OCI-LY1 (cell line): ENCODE results near the gene COL5A2.

Source experiments
- EZH2 ChIP-seq: fragments of 200-600 bp; sonication (generic), shearing (Covaris generic); IDR thresholded peaks from 2 replicates; pipeline ENCODE4 v1.8.0; 2017; ENCODE audit warnings: borderline replicate concordance, mixed run types, mild to moderate bottlenecking, antibody characterized with exemption, low read length, moderate library complexity, mixed read lengths
- TF ChIP-seq, protein P1 (sequence below): fragments of 200-600 bp; sonication (generic), shearing (Covaris generic); IDR thresholded peaks from 2 replicates; pipeline ENCODE4 v1.5.1; 2017; ENCODE audit warnings: mild to moderate bottlenecking, antibody characterized with exemption, low read length, moderate library complexity, mixed read lengths

DNA sequence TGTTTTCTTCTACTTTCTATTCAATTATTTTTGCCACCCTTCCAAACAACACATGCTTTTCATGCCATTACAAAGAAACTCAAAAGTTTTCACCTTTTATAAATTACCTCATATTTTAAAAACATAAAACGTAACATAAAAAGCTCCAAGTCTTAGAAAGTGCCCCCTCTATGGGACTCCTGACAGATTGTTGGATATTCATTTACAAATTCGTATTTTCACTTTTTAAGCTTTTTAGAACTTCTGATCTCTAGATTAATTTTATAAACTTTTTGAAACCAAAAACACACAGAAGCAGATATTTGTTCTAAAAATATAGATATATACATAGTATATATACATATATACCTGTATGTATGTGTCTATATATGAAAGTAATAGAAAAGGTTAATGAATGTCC lies 1.5 kb downstream of the COL5A2 start:
- TF ChIP-seq, protein P1, sequence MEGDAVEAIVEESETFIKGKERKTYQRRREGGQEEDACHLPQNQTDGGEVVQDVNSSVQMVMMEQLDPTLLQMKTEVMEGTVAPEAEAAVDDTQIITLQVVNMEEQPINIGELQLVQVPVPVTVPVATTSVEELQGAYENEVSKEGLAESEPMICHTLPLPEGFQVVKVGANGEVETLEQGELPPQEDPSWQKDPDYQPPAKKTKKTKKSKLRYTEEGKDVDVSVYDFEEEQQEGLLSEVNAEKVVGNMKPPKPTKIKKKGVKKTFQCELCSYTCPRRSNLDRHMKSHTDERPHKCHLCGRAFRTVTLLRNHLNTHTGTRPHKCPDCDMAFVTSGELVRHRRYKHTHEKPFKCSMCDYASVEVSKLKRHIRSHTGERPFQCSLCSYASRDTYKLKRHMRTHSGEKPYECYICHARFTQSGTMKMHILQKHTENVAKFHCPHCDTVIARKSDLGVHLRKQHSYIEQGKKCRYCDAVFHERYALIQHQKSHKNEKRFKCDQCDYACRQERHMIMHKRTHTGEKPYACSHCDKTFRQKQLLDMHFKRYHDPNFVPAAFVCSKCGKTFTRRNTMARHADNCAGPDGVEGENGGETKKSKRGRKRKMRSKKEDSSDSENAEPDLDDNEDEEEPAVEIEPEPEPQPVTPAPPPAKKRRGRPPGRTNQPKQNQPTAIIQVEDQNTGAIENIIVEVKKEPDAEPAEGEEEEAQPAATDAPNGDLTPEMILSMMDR = no peak
- no peak for TF ChIP-seq EZH2
